GM21526 (cell line): ENCODE measurements around the gene ATP6V1A.

Source experiments
- ATAC-seq: cut with Tn5 transposase; IDR thresholded peaks from one replicate; pipeline ENCODE4 v1.9.1; 2021; ENCODE audit warnings: moderate library complexity; ENCODE audit not compliant: unreplicated experiment, low FRiP score

The ATP6V1A gene

DNA sequence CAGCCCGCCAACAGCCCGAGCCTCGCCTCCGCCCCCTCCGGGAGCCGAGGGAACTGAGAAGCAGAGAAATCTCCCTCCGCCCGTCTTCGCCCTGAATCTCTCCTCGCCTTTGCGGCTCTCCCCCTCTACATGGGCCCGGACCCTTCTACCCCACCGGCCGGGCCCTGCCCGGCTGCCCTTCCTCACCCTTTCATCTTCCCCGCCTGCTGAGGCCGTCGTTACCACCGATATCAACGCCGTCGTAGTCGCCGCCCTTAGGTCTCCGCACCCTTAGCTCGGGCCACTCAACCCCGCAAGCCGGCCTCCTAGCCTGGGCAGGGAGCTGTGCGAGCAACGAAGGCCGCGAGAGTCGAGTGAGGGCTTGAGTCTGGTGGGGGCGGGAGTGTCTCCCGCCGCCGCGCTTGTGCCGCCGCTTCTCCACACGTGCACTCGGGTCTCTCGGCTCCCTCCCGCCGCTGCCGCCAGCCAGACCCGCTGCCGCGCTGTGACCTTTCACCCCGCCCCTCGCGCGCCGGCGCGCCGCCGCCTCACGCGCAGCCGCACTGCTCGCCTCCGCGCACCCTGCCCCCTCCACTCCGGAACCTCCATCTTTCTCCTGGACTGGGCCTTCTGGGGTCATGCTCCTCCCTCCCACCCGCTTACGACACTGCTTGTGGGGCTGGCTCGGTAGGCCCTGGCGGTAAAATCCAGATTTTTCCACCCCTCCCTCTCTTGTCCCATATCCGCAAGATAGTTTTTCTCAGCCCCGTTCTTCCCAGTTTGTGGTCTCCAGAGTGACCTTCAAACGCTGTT, 883 bp upstream of the ATP6V1A start, which contains the start of gene NAA50:
NAA50 (minus strand) TSS at position 494 of the 792 bp plus-strand sequence; CDS start at position 194, 300 bp downstream.
- ATAC-seq = peak; percentile 44

GRCh38 chr3:113747283-113748046, 630 bp downstream of the ATP6V1A start:
- ATAC-seq = no peak

GRCh38 chr3:113751141-113751540, 4.3 kb downstream of the ATP6V1A start:
- no peak for ATAC-seq

- ATAC-seq = no peak
These were observed 6.6 kb downstream of the ATP6V1A start for GRCh38 chr3:113753376-113753985.

DNA sequence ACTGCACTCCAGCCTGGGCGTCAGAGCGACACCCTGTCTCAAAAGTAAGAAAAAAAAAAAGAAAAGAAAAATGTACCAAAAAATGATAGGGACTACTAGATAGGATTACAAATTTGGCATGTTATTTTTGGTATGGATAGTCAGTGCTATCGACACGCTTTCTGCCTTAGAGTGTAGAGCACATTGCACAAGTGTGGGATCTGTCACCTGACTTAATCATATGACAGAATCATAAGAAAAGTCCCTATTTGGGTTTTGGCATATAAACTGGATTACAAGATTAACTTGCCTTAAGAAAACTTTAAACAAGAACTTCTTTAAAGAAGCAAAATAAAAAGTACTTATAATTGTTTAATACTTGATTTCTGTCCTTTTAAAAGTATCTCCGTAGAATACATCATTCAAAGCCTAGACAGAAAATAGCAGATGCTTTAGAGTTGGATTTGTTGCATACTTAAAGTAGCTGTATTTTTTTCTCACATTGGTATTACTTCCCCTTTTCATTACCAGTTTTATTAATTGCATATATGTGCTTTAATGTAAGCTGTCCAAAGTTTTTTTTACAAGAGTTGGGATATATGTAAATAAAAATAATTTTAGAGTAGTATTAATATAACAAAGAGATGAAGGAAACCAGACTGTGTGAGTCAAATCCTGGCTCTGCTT, 7.8 kb downstream of the ATP6V1A start:
- no peak for ATAC-seq

DNA sequence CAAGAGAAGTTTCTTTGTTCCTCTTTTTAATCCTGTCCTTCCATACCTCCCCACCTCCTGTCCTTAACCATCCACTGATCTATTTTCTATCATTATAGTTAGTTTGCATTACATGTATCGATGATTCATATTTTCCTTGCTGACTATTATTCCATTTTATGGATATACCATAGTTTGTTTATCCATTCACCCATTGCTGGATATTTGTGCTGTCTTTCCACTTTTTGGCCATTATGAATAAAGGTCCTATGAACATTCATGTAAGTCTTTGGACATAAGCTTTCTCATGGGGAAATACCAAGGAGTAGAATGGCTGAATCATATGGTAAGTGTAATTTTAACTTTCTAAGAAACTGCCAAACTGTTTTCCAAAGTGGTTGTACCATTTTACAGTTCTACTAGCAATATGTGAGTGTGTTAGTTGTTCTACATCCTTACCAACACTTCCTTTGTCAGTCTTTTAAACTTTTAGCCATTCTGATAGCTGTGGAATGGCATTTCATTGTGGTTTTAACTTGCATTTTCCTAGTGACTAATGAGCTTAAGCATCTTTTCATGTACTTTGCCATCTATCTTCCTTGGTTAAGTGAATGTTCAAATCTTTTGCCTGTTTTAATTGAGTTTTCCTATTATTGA, 11.7 kb downstream of the ATP6V1A start:
- ATAC-seq = no peak

- ATAC-seq = no peak
These were observed 17.9 kb downstream of the ATP6V1A start for GRCh38 chr3:113764698-113765097.

GRCh38 chr3:113769551-113769950, 22.7 kb downstream of the ATP6V1A start:
- ATAC-seq = no peak

DNA sequence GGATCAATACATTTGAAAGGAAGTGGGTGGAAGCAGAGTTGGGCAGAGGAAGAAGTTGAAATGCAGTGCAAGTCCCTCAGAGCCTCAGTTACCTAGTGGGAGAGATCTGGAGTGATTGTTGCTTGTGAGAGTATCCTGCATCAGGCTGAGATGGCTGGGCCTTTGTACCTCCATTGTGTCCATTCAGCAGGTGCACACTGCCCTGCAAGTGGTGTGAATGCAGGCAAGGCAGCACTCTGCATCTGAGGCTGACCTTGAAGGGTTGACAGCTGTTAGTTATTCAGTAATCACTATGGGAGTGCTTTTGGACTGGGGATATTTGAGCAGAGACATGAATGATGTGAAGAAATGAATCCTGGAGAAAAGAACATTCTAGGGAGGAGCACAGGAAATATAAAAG, 25.2 kb downstream of the ATP6V1A start:
- no peak for ATAC-seq

DNA sequence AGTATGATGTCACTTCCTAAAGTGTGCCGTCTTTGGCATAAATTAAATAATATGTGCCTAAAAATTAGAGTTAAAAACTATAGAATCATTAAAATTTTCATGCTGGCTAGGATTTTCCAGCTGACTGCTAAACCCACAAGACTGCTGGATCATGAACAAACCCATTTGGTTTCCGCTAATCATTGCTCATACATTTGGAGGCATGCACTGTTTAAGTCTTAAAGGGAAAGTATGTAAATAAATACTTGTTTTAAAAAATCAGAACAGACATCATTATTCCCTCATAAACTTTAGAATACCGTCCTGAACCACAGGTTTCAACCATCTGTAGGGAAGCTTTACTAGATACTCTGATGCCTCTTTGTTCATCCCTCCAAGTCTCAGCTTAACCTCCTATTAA, 26.5 kb downstream of the ATP6V1A start:
- ATAC-seq = no peak

DNA sequence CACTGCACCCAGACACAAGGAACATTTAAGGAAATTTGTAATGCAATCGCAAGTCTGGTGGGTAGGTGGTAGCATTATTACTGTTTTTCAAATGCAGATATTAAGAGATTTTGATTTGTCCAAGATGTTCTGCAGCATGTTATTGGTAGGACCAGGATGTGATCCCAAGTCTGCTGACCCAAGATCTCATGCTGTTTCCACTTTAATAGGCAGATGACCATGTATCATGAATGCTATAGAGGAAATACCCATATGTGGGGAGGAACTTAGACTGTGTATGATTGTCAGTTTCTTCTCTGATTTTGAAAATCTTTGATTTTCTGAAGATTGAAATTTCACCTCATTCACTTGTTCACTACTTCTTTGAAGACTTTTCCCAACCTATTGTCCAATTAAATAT, 28.7 kb downstream of the ATP6V1A start:
- no peak for ATAC-seq

DNA sequence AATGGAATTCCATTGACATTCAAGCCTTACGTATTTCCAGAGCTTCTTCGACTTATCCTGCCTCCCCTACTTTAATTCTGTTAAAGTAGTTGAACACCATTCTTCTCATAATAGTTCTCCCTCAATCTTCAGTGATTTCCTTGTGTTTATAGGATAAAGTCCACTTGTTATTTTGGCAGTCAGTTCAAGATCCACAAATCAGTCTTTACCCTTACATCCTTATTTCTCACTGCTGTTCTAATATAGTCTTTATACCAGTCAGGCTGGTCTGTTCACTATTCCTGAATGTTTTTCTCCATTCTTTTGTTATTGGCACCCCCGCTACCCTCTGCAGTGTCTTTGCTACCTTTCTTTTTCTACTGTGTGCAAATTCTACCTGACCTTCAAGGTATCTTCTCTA, 29.7 kb downstream of the ATP6V1A start:
- no peak for ATAC-seq

GRCh38 chr3:113783463-113783862, 36.6 kb downstream of the ATP6V1A start:
- ATAC-seq = no peak

GRCh38 chr3:113783980-113784379, 37.1 kb downstream of the ATP6V1A start:
- ATAC-seq = no peak

- ATAC-seq = no peak
These were observed 44.5 kb downstream of the ATP6V1A start for GRCh38 chr3:113791381-113791780.

DNA sequence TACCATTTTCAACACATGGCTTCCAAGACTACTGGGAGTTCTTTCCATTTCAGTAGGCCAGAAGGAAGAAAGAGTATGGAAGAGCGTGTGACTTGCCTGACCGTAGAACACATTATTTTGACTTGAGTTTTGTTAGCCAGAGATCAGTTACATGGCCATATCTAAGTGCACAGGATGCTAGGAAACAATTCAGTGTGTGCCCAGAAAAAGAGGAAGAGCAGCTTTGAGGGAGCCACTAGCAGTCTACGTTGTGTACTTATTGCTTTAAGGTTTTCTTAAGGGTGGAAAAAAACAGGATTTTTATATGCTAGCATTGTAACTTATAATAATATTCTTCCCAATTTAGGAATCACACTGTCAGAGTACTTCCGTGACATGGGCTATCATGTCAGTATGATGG, 47.7 kb downstream of the ATP6V1A start:
- ATAC-seq = no peak

- ATAC-seq = no peak
These were observed 48.9 kb downstream of the ATP6V1A start for GRCh38 chr3:113795693-113796092.

GRCh38 chr3:113802795-113803455, 56.1 kb downstream of the ATP6V1A start:
- no peak for ATAC-seq

GRCh38 chr3:113804661-113805060, 57.8 kb downstream of the ATP6V1A start:
- no peak for ATAC-seq

DNA sequence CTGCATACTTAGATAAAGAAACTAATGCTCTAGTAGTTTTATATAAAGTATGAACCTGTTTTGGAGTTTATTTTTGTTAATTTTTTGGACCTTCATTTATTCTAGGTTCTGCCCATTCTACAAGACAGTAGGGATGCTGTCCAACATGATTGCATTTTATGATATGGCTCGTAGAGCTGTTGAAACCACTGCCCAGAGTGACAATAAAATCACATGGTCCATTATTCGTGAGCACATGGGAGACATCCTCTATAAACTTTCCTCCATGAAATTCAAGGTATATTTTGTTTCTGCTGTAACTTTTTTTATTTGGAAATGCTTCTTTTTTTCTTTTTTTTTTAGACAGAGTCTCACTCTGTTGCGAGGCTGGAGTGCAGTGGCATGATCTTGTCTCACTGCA, 58.4 kb downstream of the ATP6V1A start:
- no peak for ATAC-seq
